Activated CD4-positive, alpha-beta T cell treated with anti-CD3 and anti-CD28 coated beads, Interleukin-2, Interleukin-6, amounts not matched to agents 100 ng/mL and 50 ng/mL, durations not matched to agents 16 hours and 8 hours (primary cell): ENCODE measurements around the gene PSORS1C1.
"Not testable (repeated sequence)": the region's sequence is repeated elsewhere in the genome, so short reads cannot be mapped to it uniquely, and the experiment has no call there.

Source experiments
- DNase-seq: peaks from one replicate; pipeline ENCODE4 v3.0.0-alpha.2; 2020

Gene PSORS1C1

DNA sequence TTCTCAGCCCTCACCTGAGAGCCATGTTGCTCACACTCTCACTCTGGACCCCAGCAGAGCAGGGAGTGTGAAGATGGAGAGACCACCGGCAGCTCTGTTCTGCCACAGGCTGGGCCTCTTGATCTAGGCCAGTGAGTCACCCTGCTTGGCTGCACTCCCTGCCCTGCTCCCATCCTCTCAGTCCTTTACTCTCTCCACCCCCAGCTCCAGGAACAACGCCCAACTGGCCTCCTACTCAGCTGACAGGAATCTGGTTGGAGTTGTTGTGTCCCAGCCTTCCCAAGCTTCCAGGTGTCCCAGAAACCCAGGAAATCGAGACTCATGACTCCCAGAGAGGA, at the start of gene PSORS1C1:
TSS of gene PSORS1C1 (plus strand) at position 260 of the 338 bp plus-strand sequence. CDS start 14,833 bp downstream, outside the sequence.
- no peak for DNase-seq

- no peak for DNase-seq
Observed at GRCh38 chr6:31065556-31065955, 49.0 kb upstream of the PSORS1C1 start.

GRCh38 chr6:31067028-31067427, 47.6 kb upstream of the PSORS1C1 start:
- not testable (repeated sequence) for DNase-seq

DNA sequence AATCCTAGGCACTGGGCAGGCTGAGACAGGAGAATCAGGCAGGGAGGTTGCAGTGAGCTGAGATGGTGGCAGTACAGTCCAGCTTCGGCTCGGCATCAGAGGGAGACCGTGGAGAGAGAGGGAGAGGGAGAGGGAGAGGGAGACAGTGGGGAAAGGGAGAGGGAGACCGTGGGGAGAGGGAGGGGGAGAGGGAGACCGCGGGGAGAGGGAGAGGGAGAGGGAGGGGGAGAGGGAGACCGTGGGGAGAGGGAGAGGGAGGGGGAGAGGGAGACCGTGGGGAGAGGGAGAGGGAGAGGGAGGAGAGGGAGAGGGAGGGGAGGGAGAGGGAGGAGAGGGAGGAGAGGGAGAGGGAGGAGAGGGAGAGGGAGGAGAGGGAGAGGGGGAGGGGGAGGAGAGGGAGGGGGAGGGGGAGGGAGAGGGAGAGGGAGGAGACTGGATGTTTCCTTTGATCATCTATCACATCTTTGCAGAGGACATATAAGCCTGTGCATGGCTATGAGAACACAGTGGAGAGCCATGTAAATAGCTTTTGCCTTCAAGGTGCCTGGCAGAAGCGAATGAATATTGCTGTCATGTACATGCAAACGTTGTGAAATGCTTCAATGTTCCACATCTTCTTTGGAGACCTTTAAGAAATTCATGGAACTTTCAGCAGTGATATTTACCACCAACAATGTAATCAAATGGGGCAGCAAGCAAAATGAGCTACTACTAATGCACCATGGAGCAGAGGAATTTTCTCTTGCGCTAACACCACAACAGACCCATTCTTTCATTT, 46.5 kb upstream of the PSORS1C1 start:
- not testable (repeated sequence) for DNase-seq

- peak; percentile 85 for DNase-seq
Observed at GRCh38 chr6:31068669-31069340, 45.8 kb upstream of the PSORS1C1 start.

DNA sequence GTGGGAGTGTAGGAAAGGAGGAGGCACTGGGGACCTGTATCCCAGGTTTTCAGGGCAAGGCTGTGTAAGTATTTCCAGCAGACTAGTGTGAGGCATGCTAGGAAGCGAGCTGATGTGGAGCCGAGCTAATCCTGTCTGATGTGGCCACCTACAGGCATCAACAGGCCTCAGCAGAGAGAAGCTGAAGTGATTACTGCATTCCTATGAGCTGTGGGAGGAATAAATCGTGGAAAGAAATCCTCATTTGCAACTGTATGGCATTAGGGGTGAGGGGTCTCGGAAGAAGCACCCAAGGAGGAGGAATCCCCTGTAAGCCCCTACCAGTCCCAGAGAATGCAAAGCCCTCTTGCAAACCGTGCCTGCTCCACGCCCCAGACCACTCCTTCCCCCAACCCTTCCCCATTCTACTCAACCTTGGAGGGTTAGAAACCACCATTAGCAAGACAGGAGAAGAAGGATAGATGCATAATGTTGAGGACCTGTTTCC, 43.8 kb upstream of the PSORS1C1 start:
- no peak for DNase-seq

DNA sequence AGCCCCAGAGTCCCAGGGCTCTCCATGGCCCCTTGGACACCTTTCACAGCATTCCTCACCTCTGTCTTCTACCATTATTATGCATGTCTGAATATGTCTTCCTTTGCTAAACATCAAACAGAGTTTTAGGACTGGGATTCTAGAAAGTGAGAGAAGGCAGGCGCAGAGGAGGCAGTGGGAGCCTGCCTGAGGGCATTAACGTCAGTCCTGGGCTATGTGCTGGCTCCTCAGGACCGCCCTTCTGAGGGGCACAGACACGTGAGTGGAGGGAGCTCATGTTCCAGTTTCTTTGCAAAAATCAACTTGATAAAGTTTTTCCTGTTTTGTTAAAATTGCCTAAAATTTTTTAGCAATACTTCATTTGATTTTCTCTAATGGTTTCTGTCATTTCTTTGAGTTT, 40.2 kb upstream of the PSORS1C1 start:
- DNase-seq: no peak

- no peak for DNase-seq
Observed at GRCh38 chr6:31075528-31075927, 39.1 kb upstream of the PSORS1C1 start.

- no peak for DNase-seq
Observed at GRCh38 chr6:31076611-31077010, 38.0 kb upstream of the PSORS1C1 start.

- peak; percentile 77 for DNase-seq
Observed at GRCh38 chr6:31079656-31080261, 34.8 kb upstream of the PSORS1C1 start.

DNA sequence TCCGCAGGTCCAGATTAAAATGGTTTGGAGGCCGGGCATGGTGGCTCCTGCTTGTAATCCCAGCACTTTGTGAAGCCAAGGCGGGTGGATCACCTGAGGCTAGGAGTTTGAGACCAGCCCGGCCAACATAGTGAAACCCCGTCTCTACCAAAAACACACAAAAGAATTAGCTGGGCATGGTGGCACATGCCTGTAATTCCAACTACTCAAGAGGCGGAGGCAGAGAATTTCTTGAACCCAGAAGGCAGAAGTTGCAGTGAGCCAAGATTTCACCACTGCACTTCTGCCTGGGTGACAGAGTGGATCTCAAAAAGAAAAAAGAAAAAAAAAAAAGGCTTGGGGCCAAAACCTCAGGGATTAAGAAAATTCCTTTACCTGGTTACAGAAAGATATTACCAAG, 32.7 kb upstream of the PSORS1C1 start:
- DNase-seq: no peak

DNA sequence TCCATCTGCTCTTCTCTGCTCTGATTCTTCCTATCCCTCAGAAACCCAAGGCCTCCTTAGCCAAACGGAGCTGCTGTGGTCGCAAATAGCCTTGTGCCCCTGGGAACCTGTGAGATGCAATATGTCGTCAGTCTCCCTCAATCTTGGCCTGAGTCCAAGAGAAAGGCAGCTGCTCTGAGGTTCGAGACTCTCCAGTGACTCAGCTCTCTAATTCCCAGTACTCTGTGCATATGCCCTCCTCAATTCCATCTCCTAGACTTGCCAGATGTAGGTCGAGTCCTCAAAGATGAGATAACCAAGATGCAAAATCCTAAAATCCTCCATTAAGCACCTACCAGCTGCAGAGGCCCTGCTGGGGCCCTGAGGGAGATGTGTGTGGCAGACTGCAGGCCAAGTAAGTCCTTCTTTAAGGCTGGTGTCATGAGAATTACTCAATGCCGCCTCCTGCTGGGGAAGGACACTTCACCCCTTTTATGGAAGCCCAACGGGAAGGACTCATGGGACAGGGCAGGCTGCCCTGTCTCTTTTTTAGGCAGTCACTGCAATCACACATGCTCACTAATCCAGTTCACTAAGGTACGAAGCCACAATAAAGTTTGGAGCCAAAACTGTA, 30.8 kb upstream of the PSORS1C1 start:
- DNase-seq: peak; percentile 64

DNA sequence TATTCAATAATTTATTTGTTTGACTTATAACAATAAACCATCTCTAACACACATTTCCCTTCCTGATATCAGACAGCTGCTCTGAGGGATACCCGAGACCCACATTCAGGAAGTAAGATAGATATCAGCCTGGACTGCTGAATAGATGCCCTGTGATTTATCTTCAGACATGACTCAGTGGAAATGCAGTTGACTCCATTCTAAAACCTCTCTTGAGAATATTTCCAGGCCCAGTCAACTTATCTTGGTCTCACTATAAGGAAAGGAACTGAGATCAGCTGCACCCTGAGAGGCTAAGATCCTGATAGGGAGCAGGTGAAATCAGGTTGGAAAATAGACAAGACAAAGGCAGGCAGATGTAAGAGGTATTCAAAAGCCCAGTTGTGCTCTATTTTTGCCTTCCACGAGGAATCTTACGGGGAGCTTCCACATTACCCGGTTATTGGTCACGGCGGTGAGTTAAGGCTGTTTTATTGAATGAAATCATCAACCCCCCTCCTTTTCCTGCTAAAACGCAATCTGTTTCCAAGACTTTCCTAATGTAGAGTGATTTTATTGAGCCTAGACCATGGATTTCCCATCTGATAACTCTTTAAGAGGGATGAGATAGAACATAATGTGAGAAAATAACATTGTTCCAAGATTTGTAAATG, 27.7 kb upstream of the PSORS1C1 start:
- no peak for DNase-seq

DNA sequence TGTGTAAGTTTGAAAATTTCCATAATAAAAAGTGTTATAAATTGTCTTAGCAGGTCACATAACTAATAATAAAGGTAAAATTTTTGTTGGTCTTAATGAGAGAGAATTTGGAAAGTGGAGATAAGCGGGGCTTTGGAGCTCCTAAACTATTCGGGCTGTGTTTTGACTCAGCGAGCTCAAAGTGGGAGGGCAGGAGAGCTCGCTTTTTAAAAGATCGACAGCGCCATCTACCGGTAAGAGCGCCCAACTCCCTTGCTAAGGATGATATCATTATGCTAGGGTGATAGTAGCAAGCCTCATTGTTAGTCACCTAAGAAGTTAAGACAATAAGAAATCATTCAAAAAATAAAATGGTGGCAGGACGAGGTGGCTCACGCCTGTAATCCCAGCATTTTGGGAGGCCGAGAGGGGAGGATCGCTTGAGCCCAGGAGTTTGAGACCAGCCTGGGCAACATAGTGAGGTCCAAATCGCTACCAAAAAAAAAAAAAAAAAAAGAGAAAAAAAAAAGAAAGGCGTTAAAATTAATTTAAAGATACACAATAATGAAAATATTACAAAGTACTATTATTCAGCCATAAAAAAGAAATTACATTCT, 27.0 kb upstream of the PSORS1C1 start:
- DNase-seq: peak; percentile 92

DNA sequence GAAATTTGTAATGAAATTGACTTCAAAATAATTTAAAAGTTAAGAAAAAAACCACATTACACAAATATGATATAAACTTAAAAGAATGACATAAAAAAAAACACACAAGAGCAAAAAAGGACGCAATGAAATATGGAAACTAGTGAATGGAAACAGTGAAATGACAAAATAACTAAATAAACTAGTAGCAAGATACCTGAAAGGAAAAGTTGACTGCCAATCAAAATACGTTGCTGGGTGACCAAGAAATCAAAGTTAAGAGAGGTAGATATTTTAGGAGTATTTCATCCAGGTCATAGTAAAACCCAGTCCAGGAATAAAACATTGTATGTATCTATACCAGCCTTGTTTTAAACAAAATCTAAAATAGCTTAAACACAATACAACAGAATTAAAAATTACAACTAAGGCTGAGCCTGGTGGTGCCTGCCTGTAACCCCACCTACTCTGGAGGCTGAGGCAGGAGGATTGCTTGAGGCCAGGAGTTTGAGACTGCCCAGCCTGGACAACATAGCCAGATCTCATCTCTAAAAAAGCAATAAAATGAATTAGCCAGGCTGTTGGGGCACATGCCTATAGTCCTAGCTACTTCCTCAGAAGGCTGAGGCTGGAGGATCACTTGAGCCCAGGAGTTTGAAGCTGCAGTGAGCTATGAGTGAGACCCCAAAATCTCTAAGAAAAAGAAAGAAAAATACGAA, 24.2 kb upstream of the PSORS1C1 start:
- no peak for DNase-seq

DNA sequence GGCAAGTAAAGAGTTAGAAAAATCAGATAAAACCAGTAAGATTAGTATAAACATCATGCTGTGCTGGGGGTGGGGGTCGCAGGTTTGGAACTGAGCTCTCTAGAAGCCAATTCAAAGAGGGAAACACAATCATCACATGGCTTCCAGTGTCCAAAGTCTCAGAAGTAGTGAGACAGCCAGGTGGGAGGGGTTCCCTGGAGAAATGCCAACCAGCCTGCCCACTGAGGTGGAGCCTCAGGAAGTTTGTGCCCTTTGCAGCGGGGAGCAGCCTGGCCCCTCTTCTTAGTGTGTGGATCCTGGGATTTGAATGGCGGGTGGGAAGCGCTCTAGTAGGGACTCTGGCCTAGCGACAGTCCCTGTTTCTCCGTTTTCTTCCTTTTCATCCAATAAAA, 23.6 kb upstream of the PSORS1C1 start:
- no peak for DNase-seq

DNA sequence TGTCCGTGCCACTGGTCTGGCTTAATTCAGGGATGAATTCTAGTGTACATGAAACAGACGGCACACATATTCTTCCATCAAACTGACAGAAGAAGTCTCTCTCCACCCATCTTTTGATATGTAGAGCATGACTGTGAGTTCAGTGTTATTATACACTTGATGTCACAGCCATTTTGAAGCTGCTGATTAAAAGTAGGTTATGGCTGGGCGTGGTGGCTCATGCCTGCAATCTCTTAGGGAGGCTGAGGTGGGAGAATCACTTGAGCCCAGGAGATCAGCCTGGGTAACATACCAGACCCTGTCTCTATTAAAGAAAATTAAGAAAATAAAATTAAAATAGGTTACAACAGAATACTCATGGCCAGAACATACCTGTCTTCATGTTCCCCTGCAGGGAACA, 22.9 kb upstream of the PSORS1C1 start:
- DNase-seq: no peak

GRCh38 chr6:31092238-31092637, 22.4 kb upstream of the PSORS1C1 start:
- DNase-seq: no peak

GRCh38 chr6:31092769-31093505, 21.7 kb upstream of the PSORS1C1 start:
- DNase-seq: no peak

DNA sequence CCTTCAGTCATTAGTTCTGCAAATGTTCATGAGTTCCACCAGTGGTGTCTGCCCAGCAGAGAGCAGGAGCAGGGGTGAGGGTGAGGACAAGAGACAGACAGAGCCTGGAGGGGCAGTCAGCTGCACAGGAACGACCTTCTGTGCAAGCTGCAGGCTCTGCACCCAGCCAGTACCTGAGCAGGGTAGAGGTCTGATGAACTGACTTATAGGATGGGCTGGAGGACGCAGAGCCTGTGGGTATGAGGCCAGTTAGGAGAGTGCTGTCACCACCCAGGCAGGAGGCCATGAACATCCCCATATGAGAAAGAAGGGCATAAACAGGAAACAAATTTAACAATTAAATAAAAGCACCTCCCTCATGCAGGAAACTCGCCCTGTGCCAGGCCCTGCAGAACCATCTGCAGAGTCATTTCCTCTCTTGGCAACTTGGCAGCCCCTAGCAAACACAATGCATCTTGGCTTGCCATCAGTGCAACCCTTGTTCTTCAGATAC, 20.2 kb upstream of the PSORS1C1 start:
- peak; percentile 51 for DNase-seq

DNA sequence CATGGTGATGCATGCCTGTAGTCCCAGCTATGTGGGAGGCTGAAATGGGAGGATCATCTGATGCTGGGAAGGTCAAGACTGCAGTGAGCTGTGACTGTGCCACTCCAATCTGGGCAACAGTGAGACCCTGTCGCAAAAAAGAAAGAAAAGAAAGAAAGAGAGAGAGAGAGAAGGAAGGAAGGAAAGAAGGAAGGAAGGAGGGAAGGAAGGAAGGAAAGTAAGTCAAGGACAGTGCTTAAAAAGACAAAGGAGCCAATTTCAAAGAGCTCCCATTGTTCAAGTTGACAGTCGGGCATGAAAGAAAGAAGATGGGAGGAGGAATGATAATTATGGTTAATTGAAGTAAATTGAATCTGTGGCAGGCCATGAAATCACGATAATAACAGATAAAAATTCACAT, 18.4 kb upstream of the PSORS1C1 start:
- DNase-seq: no peak
